ENCODE data around the gene GLB1L3. TPM values are rescaled to one million over a fixed set of nuclear protein-coding genes. Genes with fewer than 3 reads are reported as not detected.

The GLB1L3 gene
- polyA plus RNA-seq, 1 donor (not counting 4 experiments of a cell fraction or from before 2014, with no cell fraction given) = 3.0 TPM

GRCh38 chr11:134287561-134287960, 11.4 kb downstream of the GLB1L3 start:
- Histone ChIP-seq H3K4me1 (ENCODE audit: control insufficient read depth, extremely low read depth, insufficient read depth, low read length) (no peaks in the 10 kb centered on the region), H3K79me2 (ENCODE audit: control insufficient read depth, insufficient read depth, low read length) (no peaks in the 10 kb centered on the region), H3K9me1 (ENCODE audit: control insufficient read depth, extremely low read depth, insufficient read depth, low read length) (no peaks in the 10 kb centered on the region), H3K9ac (ENCODE audit: control insufficient read depth, extremely low read depth, insufficient read depth, low read length) (no peak overlapping the region), H3K36me3 (ENCODE audit: control insufficient read depth in 2 of 2, extremely low read depth in 1 of 2, insufficient read depth in 2 of 2, low read length in 2 of 2) (no peaks in the 10 kb centered on the region), H3K4me2 (ENCODE audit: control insufficient read depth, extremely low read depth, insufficient read depth, low read depth, low read length) (no peak overlapping the region), H3K4me3 (ENCODE audit: control insufficient read depth in 2 of 3, extremely low read depth in 1 of 3, insufficient read depth in 2 of 3, low read depth in 1 of 3, low read length in 3 of 3) (no peak overlapping the region), H3K27me3 (ENCODE audit: control insufficient read depth, extremely low read depth, insufficient read depth, low read length) (no peaks in the 10 kb centered on the region), H2AFZ (ENCODE audit: control insufficient read depth, low read length) (no peak overlapping the region), H3K9me3 (ENCODE audit: control insufficient read depth, low read depth, low read length) (no peaks in the 10 kb centered on the region), H3K27ac (ENCODE audit: control insufficient read depth, insufficient read depth, low read length) (no peak overlapping the region), H4K20me1 (ENCODE audit: control insufficient read depth, extremely low read depth, insufficient read depth, low read length) (peaks cover 2% of the 10 kb centered on the region)
- no peak for DNase-seq (ENCODE audit: low read depth, low spot score)
- no peak for TF ChIP-seq CTCF (optimal IDR thresholded peaks at IDR 0.05 in 1 of 3, IDR thresholded peaks at IDR 0.05 in 1 of 3, conservative IDR thresholded peaks at IDR 0.05 in 1 of 3; ENCODE audit: extremely low read depth in 1 of 3, insufficient read depth in 2 of 3, low read length in 3 of 3)
- no peak for TF ChIP-seq EZH2 (IDR thresholded peaks at IDR 0.05; ENCODE audit: low read length)
- dilution Hi-C loops (cut with MboI; ENCODE audit: extremely low pct_ligation_motif_present, low sequenced_read_pairs) = no loop called here
- no peak for FAIRE-seq

- no peak for FAIRE-seq
- H3K27me3 ChIP-seq (ENCODE audit: control insufficient read depth, extremely low read depth, insufficient read depth, low read length) = no peaks in the 10 kb centered on the region
These were observed 12.3 kb downstream of the GLB1L3 start for GRCh38 chr11:134288486-134288885.

More at GRCh38 chr11:134288486-134288885, 12.3 kb downstream of the GLB1L3 start:
- Histone ChIP-seq H3K9ac (ENCODE audit: control insufficient read depth, extremely low read depth, insufficient read depth, low read length) (no peak overlapping the region), H3K79me2 (ENCODE audit: control insufficient read depth, insufficient read depth, low read length) (no peaks in the 10 kb centered on the region), H3K36me3 (ENCODE audit: control insufficient read depth in 2 of 2, extremely low read depth in 1 of 2, insufficient read depth in 2 of 2, low read length in 2 of 2) (no peaks in the 10 kb centered on the region), H3K27ac (ENCODE audit: control insufficient read depth, insufficient read depth, low read length) (no peak overlapping the region), H3K4me1 (ENCODE audit: control insufficient read depth, extremely low read depth, insufficient read depth, low read length) (no peaks in the 10 kb centered on the region), H3K4me3 (ENCODE audit: control insufficient read depth in 2 of 3, extremely low read depth in 1 of 3, insufficient read depth in 2 of 3, low read depth in 1 of 3, low read length in 3 of 3) (no peak overlapping the region), H3K9me3 (ENCODE audit: control insufficient read depth, low read depth, low read length) (no peaks in the 10 kb centered on the region), H2AFZ (ENCODE audit: control insufficient read depth, low read length) (no peak overlapping the region), H3K9me1 (ENCODE audit: control insufficient read depth, extremely low read depth, insufficient read depth, low read length) (no peaks in the 10 kb centered on the region), H3K4me2 (ENCODE audit: control insufficient read depth, extremely low read depth, insufficient read depth, low read depth, low read length) (no peak overlapping the region), H4K20me1 (ENCODE audit: control insufficient read depth, extremely low read depth, insufficient read depth, low read length) (peaks cover 2% of the 10 kb centered on the region)
- no peak for DNase-seq (ENCODE audit: low read depth, low spot score)
- dilution Hi-C loops (cut with MboI; ENCODE audit: extremely low pct_ligation_motif_present, low sequenced_read_pairs) = no loop called here
- TF ChIP-seq EZH2 (IDR thresholded peaks at IDR 0.05; ENCODE audit: low read length) (no peak), CTCF (optimal IDR thresholded peaks at IDR 0.05 in 1 of 3, IDR thresholded peaks at IDR 0.05 in 1 of 3, conservative IDR thresholded peaks at IDR 0.05 in 1 of 3; ENCODE audit: extremely low read depth in 1 of 3, insufficient read depth in 2 of 3, low read length in 3 of 3) (no peak)

Data from keratinocyte (primary cell).